Upper lobe of left lung (tissue), 4 donors: ENCODE measurements around the gene OPCML.

ENCODE experiments used
- EP300 ChIP-seq, 4 donors: sonication (generic); formaldehyde crosslinking; IDR thresholded peaks; one replicate each; pipeline ENCODE4 v1.5.1; 2017; ENCODE audit warnings: antibody characterized with exemption in 4 of 4, control low read depth in 2 of 4
- TF ChIP-seq, protein P1 (sequence below), 6 experiments: fragments of 450-650 bp in 4 of 6; fragments of 200-600 bp in 2 of 6; sonication (generic) in 2 of 6; IDR thresholded peaks; one replicate each; pipeline ENCODE4 v1.5.1; 2016 to 2019; ENCODE audit warnings: antibody characterized with exemption in 6 of 6

DNA sequence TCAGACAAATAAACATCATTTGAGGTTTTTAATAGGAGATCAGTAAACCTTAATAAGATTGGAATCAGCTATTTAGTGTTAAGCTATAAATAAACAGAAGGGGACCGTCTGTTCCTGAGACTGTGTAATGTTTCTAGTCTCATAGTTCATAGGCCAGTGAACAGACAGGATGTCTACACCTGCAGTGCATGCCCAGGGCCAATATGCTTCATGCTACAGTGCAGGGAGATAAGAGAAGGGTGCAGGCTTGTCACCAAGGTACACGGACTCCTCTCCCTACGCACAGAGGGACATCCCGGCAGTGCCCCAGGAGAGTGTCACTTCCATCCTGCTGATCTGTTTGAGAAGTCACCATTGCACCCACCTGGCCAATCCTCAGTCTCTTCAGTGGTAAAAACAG, 148.6 kb downstream of the OPCML start:
- TF ChIP-seq, protein P1, sequence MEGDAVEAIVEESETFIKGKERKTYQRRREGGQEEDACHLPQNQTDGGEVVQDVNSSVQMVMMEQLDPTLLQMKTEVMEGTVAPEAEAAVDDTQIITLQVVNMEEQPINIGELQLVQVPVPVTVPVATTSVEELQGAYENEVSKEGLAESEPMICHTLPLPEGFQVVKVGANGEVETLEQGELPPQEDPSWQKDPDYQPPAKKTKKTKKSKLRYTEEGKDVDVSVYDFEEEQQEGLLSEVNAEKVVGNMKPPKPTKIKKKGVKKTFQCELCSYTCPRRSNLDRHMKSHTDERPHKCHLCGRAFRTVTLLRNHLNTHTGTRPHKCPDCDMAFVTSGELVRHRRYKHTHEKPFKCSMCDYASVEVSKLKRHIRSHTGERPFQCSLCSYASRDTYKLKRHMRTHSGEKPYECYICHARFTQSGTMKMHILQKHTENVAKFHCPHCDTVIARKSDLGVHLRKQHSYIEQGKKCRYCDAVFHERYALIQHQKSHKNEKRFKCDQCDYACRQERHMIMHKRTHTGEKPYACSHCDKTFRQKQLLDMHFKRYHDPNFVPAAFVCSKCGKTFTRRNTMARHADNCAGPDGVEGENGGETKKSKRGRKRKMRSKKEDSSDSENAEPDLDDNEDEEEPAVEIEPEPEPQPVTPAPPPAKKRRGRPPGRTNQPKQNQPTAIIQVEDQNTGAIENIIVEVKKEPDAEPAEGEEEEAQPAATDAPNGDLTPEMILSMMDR (IDR thresholded peaks at IDR 0.05): no peak
- no peak for TF ChIP-seq EP300 (IDR thresholded peaks at IDR 0.05)
